ENCODE measurements around the gene BRS3. TPM values are rescaled to one million over a fixed set of nuclear protein-coding genes. Genes with fewer than 3 reads are reported as not detected.
"Not testable (repeated sequence)": the region's sequence is repeated elsewhere in the genome, so short reads cannot be mapped to it uniquely, and the experiment has no call there.

BRS3 gene
- not detected in 2 replicates for total RNA-seq (2012; rRNA removed)

- H3K4me2 ChIP-seq (ENCODE audit: low read length): no peak within 1 kb of the TSS
- H3K9me3 ChIP-seq (replicated peaks; ENCODE audit: low read length): no peaks in the 10 kb centered on the region
- peaks cover 67% of the 10 kb centered on the region for H3K27me3 ChIP-seq (ENCODE audit: control insufficient read depth, insufficient read depth, low read length)
- H3K36me3 ChIP-seq (ENCODE audit: insufficient read depth, low read length): no peaks in the 10 kb centered on the region
- H3K4me1 ChIP-seq (ENCODE audit: control insufficient read depth, insufficient read depth, low read length): no peaks in the 10 kb centered on the region
- no peak within 1 kb of the TSS for H3K9ac ChIP-seq (ENCODE audit: low read depth, low read length)
- no peak within 1 kb of the TSS for H3K4me3 ChIP-seq (ENCODE audit: low read length)
Measured at GRCh38 chrX:136487647-136488046, at the start of gene BRS3. TSS of gene BRS3 (plus strand) at chrX:136487947. CDS start at chrX:136488115, 168 bp downstream.

- no peak overlapping the region for H3K4me2 ChIP-seq (ENCODE audit: low read length)
- H3K4me3 ChIP-seq (ENCODE audit: low read length): no peak overlapping the region
- no peaks in the 10 kb centered on the region for H3K27me3 ChIP-seq (ENCODE audit: control insufficient read depth, insufficient read depth, low read length)
- no peaks in the 10 kb centered on the region for H3K4me1 ChIP-seq (ENCODE audit: control insufficient read depth, insufficient read depth, low read length)
- no peak overlapping the region for H3K9ac ChIP-seq (ENCODE audit: low read depth, low read length)
- no peaks in the 10 kb centered on the region for H3K9me3 ChIP-seq (replicated peaks; ENCODE audit: low read length)
- no peaks in the 10 kb centered on the region for H3K36me3 ChIP-seq (ENCODE audit: insufficient read depth, low read length)
Measured at GRCh38 chrX:136438192-136438591, 49.6 kb upstream of the BRS3 start.

DNA sequence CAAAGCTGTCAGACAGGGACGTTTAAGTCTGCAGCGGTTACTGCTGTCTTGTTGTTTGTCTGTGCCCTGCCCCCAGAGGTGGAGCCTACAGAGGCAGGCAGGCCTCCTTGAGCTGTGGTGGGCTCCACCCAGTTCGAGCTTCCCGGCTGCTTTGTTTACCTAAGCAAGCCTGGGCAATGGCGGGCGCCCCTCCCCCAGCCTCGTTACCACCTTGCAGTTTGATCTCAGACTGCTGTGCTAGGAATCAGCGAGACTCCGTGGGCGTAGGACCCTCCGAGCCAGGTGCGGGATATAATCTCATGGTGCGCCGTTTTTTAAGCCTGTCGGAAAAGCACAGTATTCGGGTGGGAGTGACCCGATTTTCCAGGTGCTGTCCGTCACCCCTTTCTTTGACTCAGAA lies 42.1 kb upstream of the BRS3 start:
- H3K9ac ChIP-seq (ENCODE audit: low read depth, low read length); H3K4me2 ChIP-seq (ENCODE audit: low read length); H3K36me3 ChIP-seq (ENCODE audit: insufficient read depth, low read length); H3K27me3 ChIP-seq (ENCODE audit: control insufficient read depth, insufficient read depth, low read length); H3K4me3 ChIP-seq (ENCODE audit: low read length); H3K4me1 ChIP-seq (ENCODE audit: control insufficient read depth, insufficient read depth, low read length); H3K9me3 ChIP-seq (replicated peaks; ENCODE audit: low read length): not testable (repeated sequence)

- no peaks in the 10 kb centered on the region for H3K4me1 ChIP-seq (ENCODE audit: control insufficient read depth, insufficient read depth, low read length)
- H3K36me3 ChIP-seq (ENCODE audit: insufficient read depth, low read length): no peaks in the 10 kb centered on the region
- H3K9ac ChIP-seq (ENCODE audit: low read depth, low read length): no peak overlapping the region
- no peaks in the 10 kb centered on the region for H3K9me3 ChIP-seq (replicated peaks; ENCODE audit: low read length)
- H3K4me2 ChIP-seq (ENCODE audit: low read length): no peak overlapping the region
- H3K4me3 ChIP-seq (ENCODE audit: low read length): no peak overlapping the region
- no peaks in the 10 kb centered on the region for H3K27me3 ChIP-seq (ENCODE audit: control insufficient read depth, insufficient read depth, low read length)
Measured at GRCh38 chrX:136446208-136446607, 41.5 kb upstream of the BRS3 start.

DNA sequence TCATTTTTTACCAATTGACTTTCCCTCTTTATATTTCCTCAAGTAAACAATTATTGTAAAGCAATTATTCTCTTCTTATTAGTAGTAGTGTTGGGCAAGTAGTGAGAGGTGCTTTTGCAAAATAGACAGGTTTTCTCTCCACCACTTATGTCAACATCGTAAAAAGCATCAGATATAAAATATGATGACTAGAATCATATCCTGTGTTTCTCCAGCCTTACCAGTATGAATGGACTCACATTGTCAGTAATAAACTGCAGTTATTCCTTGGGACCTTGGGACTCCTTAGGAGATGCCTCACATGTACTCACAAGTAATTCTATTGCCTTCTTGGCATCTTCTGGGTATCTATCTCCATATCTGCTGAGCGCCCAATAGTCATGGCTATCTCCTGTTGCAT lies 40.4 kb upstream of the BRS3 start:
- Histone ChIP-seq H3K27me3 (ENCODE audit: control insufficient read depth, insufficient read depth, low read length) (no peaks in the 10 kb centered on the region), H3K36me3 (ENCODE audit: insufficient read depth, low read length) (no peaks in the 10 kb centered on the region), H3K4me3 (ENCODE audit: low read length) (no peak overlapping the region), H3K9ac (ENCODE audit: low read depth, low read length) (no peak overlapping the region), H3K4me2 (ENCODE audit: low read length) (no peak overlapping the region), H3K9me3 (replicated peaks; ENCODE audit: low read length) (no peaks in the 10 kb centered on the region), H3K4me1 (ENCODE audit: control insufficient read depth, insufficient read depth, low read length) (no peaks in the 10 kb centered on the region)

- no peaks in the 10 kb centered on the region for H3K4me1 ChIP-seq (ENCODE audit: control insufficient read depth, insufficient read depth, low read length)
- no peak overlapping the region for H3K4me2 ChIP-seq (ENCODE audit: low read length)
- H3K4me3 ChIP-seq (ENCODE audit: low read length): no peak overlapping the region
- H3K36me3 ChIP-seq (ENCODE audit: insufficient read depth, low read length): no peaks in the 10 kb centered on the region
- H3K9ac ChIP-seq (ENCODE audit: low read depth, low read length): no peak overlapping the region
- no peaks in the 10 kb centered on the region for H3K9me3 ChIP-seq (replicated peaks; ENCODE audit: low read length)
- H3K27me3 ChIP-seq (ENCODE audit: control insufficient read depth, insufficient read depth, low read length): no peaks in the 10 kb centered on the region
Measured at GRCh38 chrX:136447968-136448367, 39.8 kb upstream of the BRS3 start.

DNA sequence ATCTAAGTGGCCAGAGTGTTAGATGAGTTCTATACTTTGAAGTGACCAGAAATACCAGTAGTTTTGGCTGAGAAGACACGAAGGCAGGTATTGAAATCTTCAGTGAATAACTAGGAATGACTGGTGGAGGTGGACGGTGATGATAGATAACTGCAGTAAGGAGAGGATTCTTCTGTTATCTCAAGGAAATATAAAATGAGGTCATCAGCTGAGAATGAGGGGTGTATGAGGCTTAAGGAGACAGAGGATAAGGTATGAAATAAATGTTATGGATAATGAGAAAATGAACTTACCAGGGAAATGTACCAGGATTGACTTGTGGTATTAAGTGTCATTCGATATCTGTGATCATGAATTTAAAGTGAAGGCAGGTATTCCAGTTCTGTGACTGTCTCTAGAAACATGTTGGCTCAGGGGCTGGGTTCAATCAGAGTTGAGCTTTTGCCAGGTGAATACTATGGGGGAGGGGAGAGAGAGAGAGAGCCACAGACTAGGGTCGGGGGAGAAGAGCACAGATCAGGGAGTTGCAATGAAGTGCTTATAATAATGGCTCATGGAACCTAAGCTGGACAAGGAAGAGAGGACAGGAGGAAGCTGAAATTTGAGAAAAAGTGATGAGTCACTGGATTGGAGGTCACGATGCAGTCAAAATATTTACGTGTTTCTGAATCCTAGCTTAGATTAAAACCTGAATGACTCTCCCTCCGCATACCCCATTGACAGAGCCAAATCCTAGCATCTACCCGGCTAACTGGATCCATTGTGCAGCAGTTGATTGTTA lies 37.5 kb upstream of the BRS3 start:
- Histone ChIP-seq H3K27me3 (ENCODE audit: control insufficient read depth, insufficient read depth, low read length) (no peaks in the 10 kb centered on the region), H3K9ac (ENCODE audit: low read depth, low read length) (no peak overlapping the region), H3K9me3 (replicated peaks; ENCODE audit: low read length) (no peaks in the 10 kb centered on the region), H3K4me1 (ENCODE audit: control insufficient read depth, insufficient read depth, low read length) (no peaks in the 10 kb centered on the region), H3K4me2 (ENCODE audit: low read length) (no peak overlapping the region), H3K36me3 (ENCODE audit: insufficient read depth, low read length) (no peaks in the 10 kb centered on the region), H3K4me3 (ENCODE audit: low read length) (no peak overlapping the region)

GRCh38 chrX:136452614-136453013 lies 35.1 kb upstream of the BRS3 start:
- Histone ChIP-seq H3K36me3 (ENCODE audit: insufficient read depth, low read length) (no peaks in the 10 kb centered on the region), H3K4me3 (ENCODE audit: low read length) (no peak overlapping the region), H3K4me1 (ENCODE audit: control insufficient read depth, insufficient read depth, low read length) (no peaks in the 10 kb centered on the region), H3K9me3 (replicated peaks; ENCODE audit: low read length) (no peaks in the 10 kb centered on the region), H3K4me2 (ENCODE audit: low read length) (no peak overlapping the region), H3K9ac (ENCODE audit: low read depth, low read length) (no peak overlapping the region), H3K27me3 (ENCODE audit: control insufficient read depth, insufficient read depth, low read length) (no peaks in the 10 kb centered on the region)

GRCh38 chrX:136453114-136453513 lies 34.6 kb upstream of the BRS3 start:
- Histone ChIP-seq H3K27me3 (ENCODE audit: control insufficient read depth, insufficient read depth, low read length) (no peaks in the 10 kb centered on the region), H3K4me2 (ENCODE audit: low read length) (no peak overlapping the region), H3K9me3 (replicated peaks; ENCODE audit: low read length) (no peaks in the 10 kb centered on the region), H3K9ac (ENCODE audit: low read depth, low read length) (no peak overlapping the region), H3K4me1 (ENCODE audit: control insufficient read depth, insufficient read depth, low read length) (no peaks in the 10 kb centered on the region), H3K4me3 (ENCODE audit: low read length) (no peak overlapping the region), H3K36me3 (ENCODE audit: insufficient read depth, low read length) (no peaks in the 10 kb centered on the region)

DNA sequence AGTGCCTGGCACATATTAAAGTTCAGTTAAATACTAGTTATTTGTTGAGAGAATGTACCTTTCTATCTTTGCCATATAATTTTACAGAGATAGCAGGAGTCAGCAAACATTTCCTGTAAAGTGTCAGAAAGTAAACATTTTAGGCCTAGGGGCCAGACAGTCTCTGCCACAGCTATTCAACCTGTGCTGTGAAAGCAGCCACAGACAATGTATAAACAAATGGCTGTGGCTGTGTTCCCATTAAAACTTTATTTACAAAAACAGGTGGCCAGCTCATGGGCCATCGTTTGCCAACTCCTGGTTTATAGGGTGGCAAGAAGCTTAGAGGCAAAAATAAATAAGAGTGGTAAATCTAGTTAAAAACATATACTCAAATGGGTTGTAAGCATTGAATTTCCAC lies 34.0 kb upstream of the BRS3 start:
- no peaks in the 10 kb centered on the region for H3K36me3 ChIP-seq (ENCODE audit: insufficient read depth, low read length)
- H3K9me3 ChIP-seq (replicated peaks; ENCODE audit: low read length): no peaks in the 10 kb centered on the region
- no peak overlapping the region for H3K9ac ChIP-seq (ENCODE audit: low read depth, low read length)
- no peaks in the 10 kb centered on the region for H3K27me3 ChIP-seq (ENCODE audit: control insufficient read depth, insufficient read depth, low read length)
- no peak overlapping the region for H3K4me2 ChIP-seq (ENCODE audit: low read length)
- H3K4me3 ChIP-seq (ENCODE audit: low read length): no peak overlapping the region
- H3K4me1 ChIP-seq (ENCODE audit: control insufficient read depth, insufficient read depth, low read length): no peaks in the 10 kb centered on the region

DNA sequence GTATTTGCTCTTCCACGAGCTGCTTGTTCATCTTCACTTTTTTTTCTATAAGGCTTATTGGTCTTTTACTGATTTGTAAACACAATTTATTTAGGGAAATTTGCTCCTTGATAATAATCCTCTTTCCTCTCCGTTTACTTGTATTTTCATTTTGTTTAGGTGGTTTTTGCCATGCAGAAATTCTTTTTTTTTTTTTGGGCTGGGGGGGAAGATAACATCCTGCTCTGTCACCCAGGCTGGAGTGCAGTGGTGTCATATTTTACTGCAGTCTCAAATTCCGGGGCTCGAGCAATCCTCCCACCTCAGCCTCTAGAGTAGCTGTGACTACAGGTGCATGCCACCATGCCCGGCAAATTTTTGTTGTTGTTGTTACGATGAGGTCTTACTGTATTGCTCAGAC lies 31.6 kb upstream of the BRS3 start:
- no peaks in the 10 kb centered on the region for H3K36me3 ChIP-seq (ENCODE audit: insufficient read depth, low read length)
- no peaks in the 10 kb centered on the region for H3K9me3 ChIP-seq (replicated peaks; ENCODE audit: low read length)
- no peaks in the 10 kb centered on the region for H3K4me1 ChIP-seq (ENCODE audit: control insufficient read depth, insufficient read depth, low read length)
- no peak overlapping the region for H3K9ac ChIP-seq (ENCODE audit: low read depth, low read length)
- no peaks in the 10 kb centered on the region for H3K27me3 ChIP-seq (ENCODE audit: control insufficient read depth, insufficient read depth, low read length)
- no peak overlapping the region for H3K4me2 ChIP-seq (ENCODE audit: low read length)
- H3K4me3 ChIP-seq (ENCODE audit: low read length): no peak overlapping the region

DNA sequence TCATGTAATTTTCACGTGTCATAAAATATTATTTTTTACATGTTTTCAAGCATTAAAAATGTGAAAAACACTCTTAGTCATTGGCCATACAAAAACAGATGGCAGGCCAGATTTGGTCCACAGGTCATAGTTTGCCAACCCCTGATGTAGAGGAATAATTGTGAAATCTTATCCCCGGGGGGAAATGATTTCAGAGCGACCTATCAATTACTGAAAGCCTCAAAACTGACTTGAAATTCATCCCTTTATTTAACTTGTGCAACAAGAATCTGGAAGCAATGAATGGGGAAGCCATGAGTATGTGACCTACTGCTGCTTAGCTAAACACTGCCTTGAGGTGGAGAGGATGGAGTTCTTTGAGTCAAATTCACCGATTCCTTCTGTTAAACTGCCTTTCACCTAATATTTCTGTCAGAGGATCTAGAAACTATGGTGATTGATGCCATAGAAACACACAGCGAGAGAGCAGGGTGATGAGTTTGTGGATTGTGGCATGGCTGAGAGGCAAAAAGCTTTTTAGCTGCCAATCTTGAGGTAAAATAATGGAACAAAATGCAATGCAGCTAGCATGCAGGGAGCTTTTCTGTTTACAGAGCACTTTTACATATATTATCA lies 30.3 kb upstream of the BRS3 start:
- Histone ChIP-seq H3K27me3 (ENCODE audit: control insufficient read depth, insufficient read depth, low read length) (no peaks in the 10 kb centered on the region), H3K4me1 (ENCODE audit: control insufficient read depth, insufficient read depth, low read length) (no peaks in the 10 kb centered on the region), H3K36me3 (ENCODE audit: insufficient read depth, low read length) (no peaks in the 10 kb centered on the region), H3K9ac (ENCODE audit: low read depth, low read length) (no peak overlapping the region), H3K9me3 (replicated peaks; ENCODE audit: low read length) (no peaks in the 10 kb centered on the region), H3K4me3 (ENCODE audit: low read length) (no peak overlapping the region), H3K4me2 (ENCODE audit: low read length) (no peak overlapping the region)

Data from skeletal muscle satellite cell (primary cell).